HG02981 (cell line): Measurements from ENCODE around the gene SERBP1.
"Not testable (repeated sequence)": the region's sequence is repeated elsewhere in the genome, so short reads cannot be mapped to it uniquely, and the experiment has no call there.

Experiments used
- ATAC-seq: cut with Tn5 transposase; IDR thresholded peaks from one replicate; pipeline ENCODE4 v1.9.1; 2021; ENCODE audit warnings: mild to moderate bottlenecking, moderate library complexity; ENCODE audit not compliant: unreplicated experiment

Gene SERBP1

DNA sequence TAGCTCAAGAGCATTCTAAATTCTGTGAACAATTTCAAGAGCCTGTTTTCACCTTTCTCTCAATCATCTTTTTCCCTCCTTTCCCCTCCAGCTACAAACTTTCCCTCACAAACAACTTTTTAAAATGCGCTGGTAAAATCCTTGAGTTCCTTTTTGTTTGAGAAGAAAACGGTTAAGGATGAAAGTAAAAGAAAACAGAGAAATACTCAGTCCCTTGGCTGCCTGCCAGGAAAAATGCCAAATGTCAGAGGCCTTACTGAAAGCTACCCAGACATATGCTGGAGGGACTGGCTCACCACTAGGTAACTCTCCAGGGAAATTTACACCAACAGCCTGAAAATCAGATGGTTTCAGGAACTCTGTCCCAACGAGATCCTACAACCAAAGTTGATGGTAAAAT lies 11.0 kb upstream of the SERBP1 start:
- ATAC-seq: no peak

DNA sequence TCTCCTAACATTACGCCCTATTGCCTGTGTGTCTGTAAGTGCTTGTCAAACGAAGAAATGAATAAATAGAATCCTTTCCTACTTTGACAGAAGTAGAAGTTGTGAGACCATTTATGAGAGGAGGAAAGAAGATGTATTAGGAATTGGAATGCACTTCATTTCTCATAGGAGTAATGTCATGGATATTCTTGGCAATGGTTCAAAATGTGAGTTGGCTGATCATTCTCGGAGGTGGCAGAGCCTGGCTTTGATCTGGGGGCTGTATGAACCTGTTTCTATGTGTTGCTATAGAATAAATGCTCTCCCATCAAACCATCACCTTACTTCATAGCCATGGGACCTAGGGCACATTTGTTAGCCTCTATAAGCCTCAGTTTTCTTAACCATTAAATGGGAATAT lies 10.1 kb upstream of the SERBP1 start:
- no peak for ATAC-seq

DNA sequence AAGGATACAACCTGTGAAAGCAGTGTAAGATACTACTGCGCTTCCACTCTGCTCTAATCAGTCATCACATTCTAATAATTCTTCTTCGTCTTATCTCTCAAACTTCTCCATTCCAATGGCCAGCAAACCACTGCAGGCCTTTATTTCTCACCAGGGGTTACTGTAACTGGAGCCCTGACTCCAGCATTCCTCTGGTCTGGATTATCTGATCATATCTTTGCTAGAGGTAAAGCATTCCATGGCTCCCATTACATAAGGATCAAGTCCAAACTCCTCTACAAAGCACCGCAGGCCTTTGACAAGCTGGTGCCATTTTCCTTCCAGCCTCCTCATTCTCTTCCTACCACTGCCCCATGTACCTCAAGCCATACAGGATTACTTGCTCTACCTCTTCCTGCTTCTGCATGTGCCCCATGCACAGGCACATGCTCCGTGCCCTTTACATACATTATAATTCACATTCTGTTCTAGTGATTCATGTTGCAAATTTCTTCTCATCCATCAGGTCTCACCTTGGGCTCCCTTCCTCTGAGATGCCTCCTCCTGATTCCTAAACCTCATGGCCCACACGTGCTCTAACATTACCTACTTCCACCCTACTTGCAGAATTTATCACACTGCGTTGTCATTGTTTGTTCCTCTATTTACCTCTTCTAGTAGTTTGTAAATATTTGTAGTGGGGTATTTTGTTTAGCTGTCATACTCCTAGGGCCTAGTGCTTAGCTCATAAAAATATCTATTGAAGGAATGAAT lies 9.3 kb upstream of the SERBP1 start:
- ATAC-seq: no peak

DNA sequence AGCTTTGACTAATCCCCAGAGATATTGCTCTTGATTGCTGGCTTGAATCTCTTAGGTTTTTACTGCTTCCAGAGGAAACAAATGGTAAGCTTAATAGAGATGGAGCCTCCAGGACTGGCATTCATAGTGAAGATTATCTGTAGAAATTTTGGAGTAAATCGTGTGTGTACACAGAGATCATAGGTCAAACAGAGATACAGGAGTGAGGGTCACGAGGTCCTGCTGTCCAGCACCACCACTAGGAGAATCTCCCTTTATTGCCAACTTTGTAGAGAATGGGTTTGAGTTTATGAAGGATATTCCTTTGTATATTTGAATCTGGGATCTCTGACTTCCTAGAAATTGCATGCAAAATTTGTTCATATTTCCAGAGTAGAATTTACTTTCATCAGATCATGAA lies 7.8 kb upstream of the SERBP1 start:
- ATAC-seq: no peak

DNA sequence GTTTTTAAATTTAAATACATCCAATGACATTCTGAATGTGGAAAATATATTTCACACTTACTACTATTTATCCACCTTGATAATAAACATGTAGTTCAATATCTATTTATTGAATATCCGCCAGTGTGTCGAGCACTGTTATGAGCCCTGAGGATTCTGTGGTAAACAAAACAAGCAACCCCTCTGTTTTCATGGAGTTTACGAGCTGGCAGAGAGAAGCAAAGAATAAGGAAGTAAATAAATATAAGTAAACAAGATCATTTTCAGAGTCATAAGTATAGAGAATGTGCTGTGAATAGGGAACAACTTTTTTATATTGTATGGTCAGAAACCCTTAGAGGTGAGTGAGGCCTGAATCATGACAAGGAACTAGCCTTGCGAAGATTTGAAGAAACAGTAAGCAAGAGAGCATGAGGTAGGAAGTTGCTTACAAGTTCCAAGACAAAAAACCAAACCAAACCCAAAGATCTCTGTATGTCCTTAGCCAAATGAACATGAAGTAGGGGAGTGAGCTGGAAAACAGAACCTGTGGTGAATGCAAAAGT lies 6.4 kb upstream of the SERBP1 start:
- ATAC-seq: no peak

DNA sequence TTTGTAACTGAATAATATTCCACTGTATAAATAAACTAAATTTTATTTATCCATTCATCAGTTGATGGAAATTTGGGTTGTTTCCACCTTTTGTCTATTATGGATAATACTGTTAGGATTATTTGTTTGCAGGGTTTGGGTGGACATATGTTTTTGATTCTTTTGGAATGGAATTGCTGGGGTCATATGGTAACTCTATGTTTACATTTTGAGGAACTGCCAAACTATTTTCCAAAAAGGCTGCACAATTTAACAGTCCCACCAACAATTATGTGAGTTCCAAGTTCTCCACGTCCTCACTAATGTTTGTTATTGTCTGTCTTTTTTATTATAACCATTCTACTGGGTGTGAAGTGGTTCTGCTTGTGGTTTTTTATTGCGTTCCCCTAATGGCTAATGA lies 4.3 kb upstream of the SERBP1 start:
- ATAC-seq: no peak

- ATAC-seq: no peak
Measured at GRCh38 chr1:67433837-67434236, 3.6 kb upstream of the SERBP1 start.

- ATAC-seq: no peak
Measured at GRCh38 chr1:67432745-67433144, 2.5 kb upstream of the SERBP1 start.

GRCh38 chr1:67431869-67432578 lies 1.8 kb upstream of the SERBP1 start:
- no peak for ATAC-seq

- no peak for ATAC-seq
Measured at GRCh38 chr1:67431156-67431765, 1.1 kb upstream of the SERBP1 start.

- ATAC-seq: peak; percentile 0
Measured at GRCh38 chr1:67429528-67430357, 459 bp downstream of the SERBP1 start.

DNA sequence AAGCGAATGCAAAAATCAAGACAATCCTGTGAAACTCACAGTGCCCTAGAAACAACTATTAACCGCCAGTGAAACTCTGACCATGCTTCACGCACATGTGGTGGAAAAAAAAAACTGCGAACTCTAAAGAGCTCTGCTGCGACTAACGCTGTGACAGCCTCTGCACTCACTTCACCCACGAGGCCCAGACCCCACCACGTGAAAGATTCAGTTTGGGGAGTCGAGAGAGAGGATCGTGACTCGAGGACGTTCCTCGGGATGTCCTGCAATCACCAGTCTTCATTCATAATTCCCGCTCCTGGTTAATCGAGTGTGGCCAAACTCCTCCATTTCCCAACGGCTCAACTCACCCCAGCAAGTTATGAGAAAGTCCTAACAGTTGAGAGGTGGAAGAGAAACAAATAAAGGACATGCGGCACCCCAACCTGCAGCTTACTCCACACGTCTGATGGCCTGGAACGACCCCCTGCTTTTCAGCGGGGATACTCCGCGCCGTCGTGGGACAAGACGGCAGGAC lies 1.1 kb downstream of the SERBP1 start:
- no peak for ATAC-seq

DNA sequence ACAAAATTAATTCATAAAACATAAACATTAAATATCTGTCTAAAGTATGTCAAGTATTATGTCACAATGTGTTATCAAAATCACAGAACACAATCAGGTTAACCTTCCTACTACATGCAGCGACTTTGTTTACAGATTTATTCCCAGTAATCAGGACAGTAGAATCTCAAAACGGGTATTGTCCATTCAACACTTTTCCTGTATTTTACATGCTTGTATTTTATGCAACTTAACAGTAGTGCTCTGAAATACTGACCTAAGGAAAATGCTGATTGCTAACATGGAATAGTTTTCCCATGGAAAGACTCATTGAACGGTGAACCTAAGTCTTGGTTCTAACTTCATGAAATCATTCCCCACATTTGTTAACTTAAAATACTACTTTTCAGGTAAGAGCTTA lies 2.3 kb downstream of the SERBP1 start:
- no peak for ATAC-seq

DNA sequence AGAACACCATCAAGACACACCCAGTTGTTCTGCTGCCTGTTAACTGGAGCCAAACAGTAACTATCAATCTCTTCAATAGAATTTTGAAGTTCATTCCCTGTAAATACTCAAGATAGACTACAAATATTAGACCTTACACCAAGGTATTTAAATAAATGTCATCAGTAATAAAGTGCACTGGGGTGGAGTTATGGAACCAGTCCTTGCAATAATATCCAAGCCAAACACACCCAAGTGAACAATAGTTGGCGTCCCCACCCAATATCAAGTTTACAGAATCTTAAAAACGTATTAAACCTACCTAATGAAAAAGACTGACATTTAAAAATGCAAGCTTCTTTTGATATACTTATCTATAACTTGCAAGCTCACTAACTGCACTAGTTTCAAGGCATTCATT lies 2.7 kb downstream of the SERBP1 start:
- ATAC-seq: no peak

GRCh38 chr1:67420835-67421492 lies 9.2 kb downstream of the SERBP1 start:
- ATAC-seq: no peak

DNA sequence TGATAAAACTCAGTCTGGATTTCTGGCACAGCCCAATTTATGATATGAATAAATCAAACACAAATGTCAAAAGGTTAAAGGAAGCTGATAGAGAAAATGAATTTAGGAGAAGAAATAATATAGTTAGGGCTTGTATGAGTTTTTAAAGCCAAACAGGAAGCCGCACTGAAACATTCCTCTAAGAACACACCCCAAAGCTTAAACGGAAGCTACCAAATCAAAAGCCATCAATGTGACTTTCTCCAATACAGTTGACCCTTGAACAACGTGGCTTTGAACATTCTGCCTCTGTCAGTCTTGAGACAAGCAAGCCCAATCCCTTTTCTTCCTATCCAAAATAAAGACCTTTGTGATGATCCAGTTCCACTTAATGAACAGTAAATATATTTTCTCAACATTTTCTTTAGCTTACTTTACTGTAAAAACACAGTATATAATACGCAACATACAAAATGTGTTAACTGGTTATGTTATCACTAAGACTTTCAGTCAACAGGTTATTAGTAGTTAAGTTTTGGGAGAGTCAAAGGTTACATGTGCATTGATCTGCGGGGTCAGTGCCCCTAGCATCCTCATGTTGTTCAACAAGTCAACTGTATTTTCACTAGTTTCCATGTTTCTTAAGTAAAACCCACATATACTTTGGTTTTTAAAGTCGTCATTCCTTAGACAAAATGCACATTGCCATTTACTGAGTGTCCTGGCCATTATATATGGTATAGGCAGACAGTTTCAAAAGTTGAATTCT lies 11.2 kb downstream of the SERBP1 start:
- ATAC-seq: no peak

DNA sequence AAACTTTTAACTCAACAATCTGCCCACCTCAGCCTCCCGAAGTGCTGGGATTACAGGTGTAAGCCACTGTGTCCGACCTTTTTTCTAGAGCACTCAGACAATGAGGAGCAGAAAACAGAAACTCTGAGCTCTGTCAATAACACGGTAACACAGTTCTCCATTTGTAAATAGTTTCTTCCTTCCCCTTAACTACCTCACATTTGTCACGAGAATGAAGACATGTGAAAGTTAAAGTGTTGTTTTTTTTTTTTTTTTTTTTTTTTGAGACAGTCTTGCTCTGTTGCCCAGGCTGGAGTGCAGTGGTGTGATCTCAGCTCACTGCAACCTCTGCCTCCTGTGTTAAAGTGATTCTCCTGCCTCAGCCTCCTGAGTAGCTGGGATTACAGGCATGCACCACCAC lies 12.5 kb downstream of the SERBP1 start:
- not testable (repeated sequence) for ATAC-seq

GRCh38 chr1:67415041-67415440 lies 15.2 kb downstream of the SERBP1 start:
- no peak for ATAC-seq

- ATAC-seq: no peak
Measured at GRCh38 chr1:67414574-67414973, 15.6 kb downstream of the SERBP1 start.

DNA sequence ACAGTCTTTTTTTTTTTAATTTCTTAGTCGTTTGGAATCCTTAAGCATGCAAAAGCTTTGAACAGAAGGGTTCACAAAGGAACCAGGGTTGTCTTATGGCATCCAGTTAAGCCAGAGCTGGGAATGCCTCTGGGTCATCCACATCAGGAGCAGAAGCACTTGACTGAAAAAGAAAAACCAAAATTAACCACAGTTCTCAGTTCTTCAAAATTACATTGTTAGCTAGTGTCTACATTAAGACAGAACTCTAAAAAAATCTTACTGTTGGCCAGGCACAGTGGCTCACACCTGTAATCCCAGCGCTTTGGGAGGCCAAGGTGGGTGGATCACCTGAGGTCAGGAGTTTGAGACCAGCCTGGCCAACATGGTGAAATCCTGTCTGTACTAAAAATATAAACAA lies 17.1 kb downstream of the SERBP1 start:
- ATAC-seq: not testable (repeated sequence)
